Neural crest cell (in vitro differentiated cells): ENCODE data around the gene PPP1R1B. TPM values are rescaled to one million over a fixed set of nuclear protein-coding genes. Genes with fewer than 3 reads are reported as not detected.

Experiments used
- DNase-seq: peaks from one replicate; pipeline ENCODE4 v3.0.0; 2021; ENCODE audit warnings: low read depth, mixed read lengths, low spot score
- H3K27ac Mint-ChIP-seq: one replicate; pipeline ENCODE4 v1.8.0; 2021; ENCODE audit warnings: mild to moderate bottlenecking, mixed read lengths; ENCODE audit not compliant: unreplicated experiment
- H3K27me3 Mint-ChIP-seq: 2 replicates; pipeline ENCODE4 v1.8.0; 2021; ENCODE audit warnings: low read depth, mild to moderate bottlenecking, mixed read lengths
- H3K36me3 Mint-ChIP-seq: 2 replicates; pipeline ENCODE4 v1.8.0; 2021; ENCODE audit warnings: low read depth, mild to moderate bottlenecking, mixed read lengths
- H3K4me1 Mint-ChIP-seq: 2 replicates; pipeline ENCODE4 v1.8.0; 2021; ENCODE audit warnings: mixed read lengths
- H3K4me3 Mint-ChIP-seq: one replicate; pipeline ENCODE4 v1.8.0; 2021; ENCODE audit warnings: mild to moderate bottlenecking, mixed read lengths
- H3K9me3 Mint-ChIP-seq: 2 replicates; pipeline ENCODE4 v1.8.0; 2021; ENCODE audit warnings: mixed read lengths
- CTCF ChIP-seq: fragments of 200-600 bp; sonication (generic); conservative IDR thresholded peaks from 2 replicates; pipeline ENCODE4 v1.5.0; 2021; ENCODE audit warnings: antibody characterized with exemption, mild to moderate bottlenecking
- total RNA-seq: library from RNA; stranded (reverse); gene quantifications from 2 replicates; pipeline ENCODE4 v1.2.1, GENCODE V29; 2021

PPP1R1B gene
- total RNA-seq, 1 donor from 2014 or later: not detected

GRCh38 chr17:39607057-39607850 lies 19.5 kb upstream of the PPP1R1B start:
- Mint-ChIP-seq H3K27ac (no peak overlapping the region), H3K4me3 (no peak overlapping the region)
- no peak for TF ChIP-seq CTCF

GRCh38 chr17:39607851-39608130 lies 19.0 kb upstream of the PPP1R1B start, which contains the start of gene NEUROD2:
TSS of gene NEUROD2 (minus strand) at chr17:39607920. CDS start at chr17:39606599, 1,321 bp downstream.
- Mint-ChIP-seq H3K4me3 (no peak within 1 kb of the TSS), H3K9me3 (no peaks in the 10 kb centered on the region), H3K27me3 (peaks cover 94% of the 10 kb centered on the region), H3K36me3 (no peaks in the 10 kb centered on the region), H3K27ac (no peak within 1 kb of the TSS), H3K4me1 (no peaks in the 10 kb centered on the region)
- no peak for TF ChIP-seq CTCF
- DNase-seq: no peak

More at GRCh38 chr17:39607057-39607850, 19.5 kb upstream of the PPP1R1B start:
- Mint-ChIP-seq H3K27me3 (peaks cover 98% of the 10 kb centered on the region), H3K9me3 (no peaks in the 10 kb centered on the region), H3K36me3 (no peaks in the 10 kb centered on the region), H3K4me1 (no peaks in the 10 kb centered on the region)
- DNase-seq: no peak

GRCh38 chr17:39608142-39608981 lies 18.4 kb upstream of the PPP1R1B start:
- Mint-ChIP-seq H3K27me3 (peaks cover 94% of the 10 kb centered on the region), H3K9me3 (no peaks in the 10 kb centered on the region), H3K36me3 (no peaks in the 10 kb centered on the region), H3K4me3 (no peak overlapping the region), H3K27ac (no peak overlapping the region), H3K4me1 (no peaks in the 10 kb centered on the region)
- no peak for TF ChIP-seq CTCF
- no peak for DNase-seq

GRCh38 chr17:39609416-39610025 lies 17.2 kb upstream of the PPP1R1B start:
- DNase-seq: no peak
- H3K9me3 Mint-ChIP-seq: no peaks in the 10 kb centered on the region
- TF ChIP-seq CTCF: no peak
- no peaks in the 10 kb centered on the region for H3K36me3 Mint-ChIP-seq
- no peak overlapping the region for H3K4me3 Mint-ChIP-seq
- no peaks in the 10 kb centered on the region for H3K4me1 Mint-ChIP-seq
- H3K27ac Mint-ChIP-seq: no peak overlapping the region
- peaks cover 95% of the 10 kb centered on the region for H3K27me3 Mint-ChIP-seq

- no peaks in the 10 kb centered on the region for H3K9me3 Mint-ChIP-seq
- no peaks in the 10 kb centered on the region for H3K36me3 Mint-ChIP-seq
- no peak for TF ChIP-seq CTCF
- no peak overlapping the region for H3K4me3 Mint-ChIP-seq
- no peaks in the 10 kb centered on the region for H3K4me1 Mint-ChIP-seq
- no peak for DNase-seq
- H3K27ac Mint-ChIP-seq: no peak overlapping the region
- H3K27me3 Mint-ChIP-seq: peaks cover 96% of the 10 kb centered on the region
Measured at GRCh38 chr17:39611401-39612112, 15.2 kb upstream of the PPP1R1B start.
